ENCODE results near the gene JMJD4.

JMJD4 gene

GRCh38 chr1:227768640-227769039, 33.5 kb upstream of the JMJD4 start:
- no peak for DNase-seq

- no peak for DNase-seq
Measured at GRCh38 chr1:227768125-227768439, 33.0 kb upstream of the JMJD4 start.

GRCh38 chr1:227767401-227768124, 32.5 kb upstream of the JMJD4 start:
- DNase-seq, result no peak

DNA sequence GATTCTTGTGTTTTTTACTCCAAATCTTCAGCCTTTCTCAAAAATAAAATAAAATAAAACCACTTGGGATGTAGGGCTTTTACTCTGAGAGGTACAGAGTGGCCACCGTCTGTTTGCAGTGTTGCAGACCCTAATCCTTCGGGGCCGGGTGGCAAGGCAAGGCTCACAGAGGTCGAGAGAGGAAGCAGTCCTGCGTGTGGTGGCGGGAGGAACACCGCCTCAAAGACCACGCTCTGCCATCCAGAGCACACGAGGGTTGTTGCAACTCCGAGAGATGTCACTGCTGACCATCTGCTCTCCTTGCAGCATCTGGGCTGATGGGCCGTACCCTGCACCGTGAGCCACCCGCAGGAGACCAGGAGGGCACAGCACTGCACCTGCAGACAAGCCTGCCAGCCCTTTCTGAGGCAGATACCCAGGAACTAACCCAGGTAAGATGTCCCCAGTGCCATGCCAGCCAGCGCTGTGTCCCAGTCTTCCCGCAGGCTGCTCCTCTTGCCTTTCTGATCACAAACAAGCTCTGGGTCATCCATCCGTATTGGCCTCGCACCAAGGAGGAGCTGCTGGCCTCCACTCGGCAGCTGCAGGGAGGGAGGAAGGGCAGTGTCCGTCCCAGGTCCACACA, 31.7 kb upstream of the JMJD4 start:
- DNase-seq, result no peak

- DNase-seq, result no peak
Measured at GRCh38 chr1:227766015-227766634, 31.0 kb upstream of the JMJD4 start.

- no peak for DNase-seq
Measured at GRCh38 chr1:227765261-227766014, 30.3 kb upstream of the JMJD4 start.

DNA sequence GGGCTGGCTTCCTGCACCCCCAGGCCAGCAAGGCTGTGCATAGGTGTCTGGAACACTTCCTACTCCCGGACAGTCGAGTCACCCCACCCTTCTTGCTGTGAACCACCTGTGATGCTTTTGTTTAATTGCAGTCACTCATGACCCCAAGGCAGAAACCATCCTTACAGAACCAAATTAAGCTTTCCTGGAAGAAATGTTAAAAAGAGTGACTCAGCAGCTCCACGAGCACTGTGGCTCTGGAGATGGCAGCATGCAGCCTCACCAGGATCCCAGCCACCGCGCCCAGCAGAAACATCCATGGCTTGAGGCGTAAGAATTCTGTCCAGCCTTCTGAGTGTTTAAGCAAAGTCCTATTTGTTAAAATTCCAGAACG, 28.9 kb upstream of the JMJD4 start:
- DNase-seq, result peak; percentile 64

GRCh38 chr1:227763246-227764018, 28.3 kb upstream of the JMJD4 start:
- no peak for DNase-seq

GRCh38 chr1:227762231-227762911, 27.3 kb upstream of the JMJD4 start:
- peak; percentile 88 for DNase-seq

- DNase-seq, result no peak
Measured at GRCh38 chr1:227761621-227762230, 26.6 kb upstream of the JMJD4 start.

- DNase-seq, result no peak
Measured at GRCh38 chr1:227760377-227760776, 25.3 kb upstream of the JMJD4 start.

- DNase-seq, result peak; percentile 96
Measured at GRCh38 chr1:227759341-227760300, 24.5 kb upstream of the JMJD4 start.

- DNase-seq, result no peak
Measured at GRCh38 chr1:227758366-227758765, 23.3 kb upstream of the JMJD4 start.

GRCh38 chr1:227757781-227758180, 22.7 kb upstream of the JMJD4 start:
- no peak for DNase-seq

GRCh38 chr1:227756172-227756959, 21.3 kb upstream of the JMJD4 start:
- no peak for DNase-seq

- no peak for DNase-seq
Measured at GRCh38 chr1:227754958-227755357, 19.9 kb upstream of the JMJD4 start.

- no peak for DNase-seq
Measured at GRCh38 chr1:227753999-227754711, 19.1 kb upstream of the JMJD4 start.

GRCh38 chr1:227749916-227750710, 15.0 kb upstream of the JMJD4 start:
- DNase-seq, result no peak
